ENCODE results near the gene NTSR1.
"Not testable (repeated sequence)": the region's sequence is repeated elsewhere in the genome, so short reads cannot be mapped to it uniquely, and the experiment has no call there.

NTSR1 gene

DNA sequence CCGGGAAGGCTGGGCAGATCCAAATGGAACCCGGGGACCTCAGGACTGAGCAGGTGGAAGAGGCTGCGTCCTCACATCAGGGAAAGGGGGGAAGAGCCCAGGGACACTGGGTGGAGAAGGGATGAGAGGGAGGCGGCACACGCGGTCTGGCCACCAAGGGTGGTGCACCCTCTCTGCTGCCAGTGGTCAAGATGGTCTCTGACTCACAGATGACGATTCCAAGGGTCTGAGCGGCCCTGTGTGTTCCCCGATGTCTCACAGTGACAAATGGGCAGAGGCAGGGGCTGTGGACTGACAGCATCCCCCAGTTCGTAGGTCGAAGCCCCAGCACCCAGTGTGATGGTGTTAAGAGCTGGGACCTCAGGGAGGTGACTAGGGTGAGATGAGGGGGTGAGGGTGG lies 34.3 kb upstream of the NTSR1 start:
- DNase-seq (ENCODE audit: low read depth): no peak

DNA sequence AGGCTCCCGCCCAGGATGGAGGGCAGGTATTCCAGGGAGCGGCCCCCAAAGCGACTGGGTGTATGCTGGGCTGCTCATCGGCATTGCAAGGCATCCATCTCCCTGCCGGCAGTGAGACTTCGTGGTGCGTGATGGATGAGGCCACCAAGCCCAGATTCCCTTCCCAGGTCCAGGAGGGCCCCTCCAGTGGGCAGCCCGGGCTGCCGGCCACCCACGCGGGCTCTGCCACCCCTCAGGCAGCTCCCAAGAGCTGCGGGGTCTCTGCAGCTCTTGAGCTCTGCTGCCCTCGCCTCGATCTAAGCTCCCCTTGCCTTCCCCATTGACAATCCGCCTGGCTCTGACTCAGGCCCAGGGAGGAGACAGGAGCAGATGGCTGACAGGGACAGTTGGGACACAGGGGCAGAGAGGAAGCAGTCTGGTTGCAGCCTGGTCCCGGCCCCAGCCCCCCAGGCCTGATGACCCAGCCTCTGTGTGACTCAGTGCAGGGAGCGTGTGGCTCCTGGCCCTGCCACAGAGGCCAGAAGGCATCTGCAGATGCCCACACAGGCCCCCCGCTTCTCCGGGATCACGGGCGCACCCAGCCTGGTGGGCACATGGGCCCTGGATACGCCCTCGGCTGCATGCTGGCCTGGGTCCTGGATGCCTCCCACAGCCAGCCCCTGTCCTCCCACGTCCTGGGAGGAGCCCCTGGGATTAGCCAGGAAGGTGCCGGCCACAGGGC lies 33.3 kb upstream of the NTSR1 start:
- DNase-seq (ENCODE audit: low read depth): no peak

DNA sequence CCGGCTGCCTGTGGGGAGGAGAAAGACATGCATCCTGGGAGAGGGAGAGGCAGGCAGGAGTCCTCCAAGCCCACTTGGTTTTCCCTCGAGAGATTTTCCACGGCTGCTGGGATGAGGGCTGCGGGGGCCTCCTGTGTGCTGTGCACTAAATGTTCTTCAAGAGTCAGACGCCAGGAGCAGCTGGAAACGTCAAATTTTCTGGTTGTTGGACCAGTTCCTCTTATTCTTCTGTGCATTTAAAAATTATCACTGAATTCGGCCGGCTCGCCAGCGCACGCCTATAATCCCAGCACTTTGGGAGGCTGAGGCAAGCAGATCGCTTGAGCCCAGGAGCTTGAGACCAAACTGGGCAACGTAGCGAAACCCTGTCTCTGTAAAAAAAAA lies 32.8 kb upstream of the NTSR1 start:
- DNase-seq (ENCODE audit: low read depth): no peak

DNA sequence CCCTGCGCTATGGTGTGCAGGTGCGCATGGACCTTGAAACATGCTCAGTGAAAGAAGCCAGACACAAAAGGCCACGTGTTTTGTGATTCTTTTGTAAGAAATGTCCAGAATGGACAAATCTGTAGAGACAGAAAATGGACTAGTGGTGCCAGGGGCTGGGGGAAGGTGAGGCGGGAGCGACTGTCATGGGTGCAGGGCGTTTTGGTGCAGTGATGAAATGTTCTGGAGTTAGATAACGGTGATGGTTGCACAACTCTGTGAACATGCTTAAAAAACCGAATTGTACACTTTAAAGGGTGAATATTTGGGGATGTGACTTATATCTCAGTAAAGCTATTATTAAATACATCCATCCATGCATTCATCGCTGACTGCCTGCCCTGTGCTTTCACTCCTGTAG lies 31.7 kb upstream of the NTSR1 start:
- no peak for DNase-seq (ENCODE audit: low read depth)

DNA sequence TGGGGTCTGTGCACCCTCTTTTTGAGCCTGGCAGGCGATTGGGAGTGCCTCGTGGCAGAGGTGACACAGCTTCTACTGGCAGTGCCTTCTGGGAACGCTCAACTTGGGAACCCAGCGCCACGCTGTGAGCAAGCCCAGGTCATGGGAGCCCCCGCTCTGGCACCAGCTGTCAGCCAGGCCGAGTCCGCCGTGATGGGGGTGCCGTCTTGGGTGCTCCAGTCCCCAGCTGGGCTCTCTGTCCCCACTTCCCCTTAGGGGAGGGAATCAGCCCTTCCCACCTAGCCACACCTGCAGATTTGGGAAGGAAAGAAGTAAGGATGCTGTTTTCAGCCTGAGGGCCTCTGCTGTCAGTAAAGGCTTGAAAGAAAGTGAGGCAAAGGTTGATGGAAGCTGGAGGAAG lies 31.0 kb upstream of the NTSR1 start:
- no peak for DNase-seq (ENCODE audit: low read depth)

DNA sequence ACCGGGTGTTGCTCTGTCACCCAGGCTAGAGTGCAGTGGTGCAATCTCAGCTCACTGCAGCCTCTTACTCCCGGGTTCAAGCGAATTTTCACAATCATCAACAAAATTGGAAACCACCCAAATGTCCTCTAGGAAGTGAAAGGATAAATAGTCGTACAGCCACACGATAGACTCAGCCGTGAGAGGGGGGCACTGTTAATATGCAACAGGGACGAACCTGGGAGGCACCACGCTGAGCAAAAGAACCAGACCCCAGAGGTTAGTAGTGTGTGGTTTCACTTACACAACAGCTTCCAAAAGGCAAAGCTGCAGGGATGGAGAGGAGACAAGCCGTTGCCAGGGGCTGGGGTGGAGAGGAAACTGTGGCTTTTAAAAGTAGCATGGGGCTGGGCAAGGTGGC lies 30.1 kb upstream of the NTSR1 start:
- DNase-seq (ENCODE audit: low read depth): no peak

DNA sequence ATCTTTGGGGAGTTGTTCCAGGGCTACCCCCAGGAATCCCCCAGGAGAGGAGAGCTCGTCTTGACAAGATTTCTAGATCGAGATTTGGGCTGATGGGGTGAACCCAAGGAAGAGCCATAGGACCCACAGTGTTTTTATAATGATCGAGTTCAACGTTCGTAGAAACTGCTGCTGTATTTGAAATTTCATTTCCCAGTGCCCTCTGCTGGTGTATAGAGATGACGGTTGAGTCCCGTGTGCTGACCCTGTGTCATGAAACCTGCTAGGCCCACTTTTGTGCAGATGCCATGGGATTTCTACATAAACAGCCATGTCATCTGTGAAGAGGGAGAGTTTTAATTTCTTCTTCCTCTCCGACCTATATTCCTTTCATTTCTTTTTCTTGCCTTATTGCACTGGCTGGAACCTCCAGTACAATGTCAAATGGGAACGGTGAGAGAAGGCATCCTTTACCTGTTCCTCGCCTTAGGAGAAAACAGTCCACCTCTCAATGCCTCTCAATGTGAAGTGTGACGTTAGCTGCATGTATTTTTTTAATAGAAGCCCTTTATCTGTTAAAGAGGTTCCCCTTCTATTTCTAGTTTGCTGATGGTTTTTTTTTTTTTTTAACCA lies 28.6 kb upstream of the NTSR1 start:
- no peak for DNase-seq (ENCODE audit: low read depth)

DNA sequence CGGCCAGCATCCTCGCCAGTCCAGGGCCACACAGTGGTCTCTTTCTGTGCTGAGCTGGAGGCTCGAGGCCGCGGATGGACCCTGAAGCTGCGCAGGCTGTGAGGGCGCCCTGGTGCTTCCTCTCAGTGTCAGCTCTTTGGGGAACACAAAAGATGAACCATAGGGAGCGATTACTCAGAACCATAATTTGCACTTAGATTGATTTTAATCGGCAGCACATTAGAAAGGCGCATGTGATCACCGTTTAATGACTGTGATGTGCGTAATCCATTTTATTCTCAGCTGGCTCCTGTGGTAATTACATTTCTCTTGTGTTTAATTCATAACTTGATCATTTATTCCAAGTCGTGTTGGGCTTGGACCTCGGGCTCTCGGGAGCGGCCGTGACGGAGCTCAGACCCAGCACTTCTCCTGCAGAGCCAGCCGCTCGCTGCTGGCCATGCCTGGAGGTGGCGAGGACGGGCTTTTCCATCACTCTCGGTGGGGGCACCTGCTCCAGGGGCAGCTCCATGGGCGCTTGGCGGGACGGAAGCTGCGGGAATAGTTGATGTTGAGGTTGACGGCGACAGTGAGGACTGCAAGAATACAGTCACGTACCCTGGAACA lies 25.6 kb upstream of the NTSR1 start:
- DNase-seq (ENCODE audit: low read depth): no peak

DNA sequence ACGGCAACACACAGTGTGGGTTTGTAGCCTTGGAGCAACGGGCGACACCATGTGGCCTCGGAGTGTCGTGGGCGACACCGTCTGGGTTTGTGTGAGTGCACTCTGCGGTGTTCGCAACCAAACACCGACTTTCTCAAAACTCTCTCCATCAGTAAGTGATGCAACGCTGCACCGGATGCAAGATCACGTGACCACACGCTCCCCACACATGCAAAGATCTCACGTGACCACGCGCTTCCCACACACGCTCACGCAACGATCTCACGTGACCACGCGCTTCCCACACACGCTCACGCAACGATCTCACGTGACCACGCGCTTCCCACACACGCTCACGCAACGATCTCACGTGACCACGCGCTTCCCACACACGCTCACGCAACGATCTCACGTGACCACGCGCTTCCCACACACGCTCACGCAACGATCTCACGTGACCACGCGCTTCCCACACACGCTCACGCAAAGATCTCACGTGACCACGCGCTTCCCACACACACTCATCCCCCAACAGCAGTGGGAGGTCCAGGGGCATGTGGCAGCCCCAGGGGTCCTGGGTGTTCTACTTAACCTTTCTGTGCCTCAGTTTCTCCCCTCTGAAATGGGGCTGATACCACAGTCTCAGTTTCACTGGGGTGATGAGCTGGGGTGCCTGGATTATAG lies 24.8 kb upstream of the NTSR1 start:
- not testable (repeated sequence) for DNase-seq (ENCODE audit: low read depth)

DNA sequence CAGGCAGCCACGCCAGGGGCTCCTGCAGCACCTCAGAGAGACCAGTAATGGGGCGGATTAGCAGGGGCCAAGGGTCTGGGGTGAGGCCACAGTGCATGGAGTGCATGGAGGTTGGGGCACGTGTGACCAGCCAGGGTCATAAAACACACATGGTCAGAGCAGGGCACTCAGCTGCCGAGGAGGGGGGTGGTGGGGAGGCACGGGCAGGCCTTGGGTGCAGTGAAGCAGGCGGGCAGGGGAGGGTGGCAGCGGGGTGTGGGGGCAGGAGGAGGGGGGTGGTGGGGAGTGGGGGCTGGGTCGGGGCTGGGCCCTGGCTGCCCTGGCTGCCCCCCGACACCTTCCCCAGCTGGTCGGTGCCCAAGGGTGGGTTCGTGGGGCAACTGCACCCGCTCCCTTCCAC lies 23.7 kb upstream of the NTSR1 start:
- DNase-seq (ENCODE audit: low read depth): no peak

DNA sequence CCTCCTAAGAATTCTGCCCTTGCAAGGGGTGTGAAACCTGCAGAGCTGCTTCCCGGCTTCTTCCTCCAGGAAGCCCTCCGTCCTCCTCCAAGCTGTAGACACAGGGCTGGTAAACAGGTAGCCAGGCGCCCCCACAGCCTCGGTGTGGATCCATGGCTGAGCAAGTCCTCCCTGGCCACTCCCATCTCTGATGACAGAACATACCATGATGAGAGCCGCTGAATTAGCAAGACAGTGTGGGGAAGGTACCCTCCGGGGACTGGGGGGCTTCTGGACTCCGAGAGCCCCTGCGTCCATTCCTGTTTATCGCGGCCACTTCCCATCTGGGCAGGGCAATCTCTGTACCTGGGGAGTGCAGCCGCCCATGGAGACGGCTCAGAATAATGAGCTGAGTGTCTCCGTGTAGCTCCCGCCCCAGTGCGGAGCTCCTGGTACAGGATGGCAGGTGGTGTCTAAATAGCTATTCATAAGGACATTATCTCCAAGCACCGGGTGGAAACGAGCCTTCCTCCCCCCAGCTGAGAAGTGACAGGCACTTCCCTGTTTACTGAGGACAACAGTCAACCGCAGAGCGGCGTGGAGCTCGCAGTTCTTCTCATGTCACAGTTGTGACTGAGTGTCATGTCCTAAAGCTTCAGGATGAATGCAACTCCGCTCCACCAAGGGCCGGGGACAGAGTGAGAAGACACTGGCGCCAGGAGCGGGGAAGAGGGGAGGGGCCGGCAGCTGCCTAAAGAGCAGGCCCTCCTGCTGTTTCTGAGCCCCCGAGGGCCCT lies 22.7 kb upstream of the NTSR1 start:
- no peak for DNase-seq (ENCODE audit: low read depth)

DNA sequence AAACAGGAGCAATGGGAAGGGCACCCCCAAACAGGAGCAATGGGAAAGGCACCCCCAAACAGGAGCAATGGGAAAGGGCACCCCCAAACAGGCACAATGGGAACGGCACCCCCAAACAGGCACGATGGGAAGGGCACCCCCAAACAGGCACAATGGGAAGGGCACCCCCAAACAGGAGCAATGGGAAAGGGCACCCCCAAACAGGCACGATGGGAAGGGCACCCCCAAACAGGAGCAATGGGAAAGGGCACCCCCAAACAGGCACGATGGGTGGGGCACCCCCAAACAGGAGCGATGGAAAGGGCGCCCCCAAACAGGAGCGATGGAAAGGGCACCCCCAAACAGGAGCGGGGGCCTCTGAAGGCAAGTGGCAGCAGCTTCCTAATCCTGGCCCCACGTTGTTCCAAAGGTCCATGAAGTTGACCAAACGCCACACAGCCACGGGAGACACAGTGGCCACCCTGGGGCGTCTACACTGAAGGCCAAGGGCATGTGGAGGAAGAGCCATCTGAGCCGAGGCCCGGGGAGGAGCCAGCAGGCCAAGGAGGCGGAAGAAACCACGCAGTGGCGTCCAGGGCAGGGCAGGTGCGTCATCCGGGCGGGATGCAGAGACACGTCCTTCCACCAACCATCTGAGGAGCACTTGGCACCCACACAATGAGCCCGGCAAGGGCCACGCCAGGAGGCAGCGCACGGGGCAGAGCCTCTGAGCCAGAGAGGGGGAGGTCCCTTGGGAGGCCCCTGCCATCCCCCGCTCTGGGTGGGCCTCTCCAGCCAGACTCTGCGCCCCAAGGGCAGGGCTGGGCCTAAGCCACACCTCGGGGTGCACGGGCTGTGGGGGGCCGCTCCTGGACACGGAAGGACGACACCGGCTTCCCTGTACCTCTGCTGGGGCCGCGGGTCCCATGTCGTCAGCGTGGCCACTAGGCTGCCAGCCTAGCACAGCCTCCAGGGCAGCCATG lies 21.5 kb upstream of the NTSR1 start:
- no peak for DNase-seq (ENCODE audit: low read depth)

DNA sequence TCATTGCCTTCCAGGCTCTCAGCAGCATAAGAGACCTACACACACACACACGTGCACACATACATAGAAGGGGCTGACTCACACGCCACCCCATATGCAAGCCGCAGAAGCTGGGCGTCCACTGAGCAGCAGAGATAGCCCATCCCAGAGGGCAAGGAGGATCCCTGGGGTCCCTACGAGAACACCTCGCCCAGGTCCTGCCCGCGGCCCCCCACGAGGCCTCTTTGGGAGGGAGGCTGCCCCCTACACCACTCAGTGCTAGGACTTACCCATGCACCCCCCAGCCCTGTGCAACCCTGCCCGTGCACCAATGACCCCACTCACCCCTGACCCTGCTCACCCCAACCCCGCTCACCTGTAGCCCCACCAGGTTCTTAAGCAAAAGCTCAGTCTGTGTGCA lies 20.6 kb upstream of the NTSR1 start:
- no peak for DNase-seq (ENCODE audit: low read depth)

DNA sequence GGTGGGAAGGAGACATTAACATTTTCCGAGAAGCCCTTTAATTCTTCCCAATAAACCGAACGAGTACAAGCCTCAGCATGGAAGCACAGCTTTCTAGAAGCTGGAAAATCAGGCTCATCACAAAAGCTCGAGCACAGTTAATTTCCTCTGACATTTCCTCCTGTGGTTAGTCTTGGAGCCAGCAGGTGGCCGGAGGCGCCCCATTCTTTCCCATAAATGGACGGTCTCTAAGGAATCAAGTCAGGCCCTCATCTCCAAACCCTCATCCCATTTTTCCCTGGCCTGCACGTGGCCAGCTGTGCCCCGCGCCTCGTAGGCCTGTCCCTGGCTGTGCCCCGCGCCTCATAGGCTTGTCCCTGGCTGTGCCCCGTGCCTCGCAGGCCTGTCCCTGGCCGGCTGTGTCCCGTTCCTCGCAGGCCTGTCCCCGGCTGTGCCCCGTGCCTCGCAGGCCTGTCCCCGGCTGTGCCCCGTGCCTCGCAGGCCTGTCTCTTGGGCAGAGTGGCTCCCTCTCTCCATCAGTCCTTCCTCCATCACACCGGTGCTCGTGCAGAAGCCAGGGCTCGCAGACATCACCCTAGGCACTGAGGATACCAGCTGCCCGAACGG lies 19.7 kb upstream of the NTSR1 start:
- no peak for DNase-seq (ENCODE audit: low read depth)

DNA sequence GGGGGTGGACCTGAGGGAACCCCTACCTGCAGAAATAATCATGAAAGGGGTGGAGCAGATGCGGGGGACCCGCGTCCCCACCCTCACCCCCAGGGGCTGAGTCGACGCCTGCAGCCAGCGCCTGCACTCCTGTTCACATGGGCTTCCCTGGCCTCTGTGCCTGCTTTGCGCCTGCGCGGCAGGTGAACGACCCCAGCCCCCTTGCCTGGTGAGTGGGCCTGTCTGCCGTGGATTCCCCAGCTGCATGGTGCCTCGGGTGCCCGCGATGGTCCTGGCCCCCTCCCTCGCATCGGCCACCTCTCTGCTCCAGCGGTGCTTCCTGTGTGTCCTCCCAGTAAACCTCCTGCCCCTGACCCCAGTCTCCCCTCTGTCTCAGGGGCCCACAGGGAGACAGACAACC lies 18.8 kb upstream of the NTSR1 start:
- DNase-seq (ENCODE audit: low read depth): no peak

DNA sequence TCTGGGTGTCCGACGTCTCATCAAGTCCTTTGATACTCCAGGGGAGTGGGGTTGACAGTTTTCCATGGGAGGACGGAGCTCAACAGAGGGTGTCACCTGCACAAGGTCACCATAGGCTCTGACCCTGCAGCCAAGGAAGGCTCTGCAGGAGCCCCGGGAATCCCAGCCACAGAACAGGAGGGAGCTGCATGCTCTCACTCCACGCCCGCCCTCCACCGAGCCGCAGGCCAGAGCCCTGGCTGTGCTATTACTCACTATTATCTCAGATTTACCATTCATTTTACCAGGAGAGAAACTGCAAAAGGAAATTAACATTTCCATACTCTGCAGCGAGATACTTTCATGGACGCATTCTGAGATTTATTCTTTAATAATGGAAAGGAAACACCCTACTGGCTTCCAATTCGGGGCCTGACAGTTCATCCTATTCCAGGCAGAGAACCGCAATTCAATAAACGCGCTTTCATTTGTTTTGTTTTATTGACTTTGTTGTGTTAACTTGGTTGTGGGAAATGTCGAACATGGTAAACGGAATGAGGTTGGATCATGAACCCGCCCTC lies 18.3 kb upstream of the NTSR1 start:
- no peak for DNase-seq (ENCODE audit: low read depth)

DNA sequence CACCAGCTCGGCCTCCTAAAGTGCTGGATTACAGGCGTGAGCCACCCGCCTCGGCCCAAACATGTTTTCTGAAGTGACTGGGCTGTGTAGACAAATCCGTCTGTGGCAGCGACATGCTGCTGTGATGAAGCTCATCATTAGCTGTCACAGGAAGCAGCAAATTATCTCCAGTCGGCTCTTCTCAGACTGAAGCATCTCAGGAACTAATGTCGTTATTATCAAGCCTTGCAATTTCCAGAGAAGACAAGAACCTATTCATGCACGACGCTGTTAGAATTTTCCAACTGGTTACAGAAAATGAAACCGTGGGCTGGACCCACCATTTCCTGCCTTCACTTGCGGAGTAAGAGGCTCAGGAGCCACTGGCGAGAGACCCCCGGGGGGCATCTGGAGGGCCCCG lies 17.1 kb upstream of the NTSR1 start:
- no peak for DNase-seq (ENCODE audit: low read depth)

DNA sequence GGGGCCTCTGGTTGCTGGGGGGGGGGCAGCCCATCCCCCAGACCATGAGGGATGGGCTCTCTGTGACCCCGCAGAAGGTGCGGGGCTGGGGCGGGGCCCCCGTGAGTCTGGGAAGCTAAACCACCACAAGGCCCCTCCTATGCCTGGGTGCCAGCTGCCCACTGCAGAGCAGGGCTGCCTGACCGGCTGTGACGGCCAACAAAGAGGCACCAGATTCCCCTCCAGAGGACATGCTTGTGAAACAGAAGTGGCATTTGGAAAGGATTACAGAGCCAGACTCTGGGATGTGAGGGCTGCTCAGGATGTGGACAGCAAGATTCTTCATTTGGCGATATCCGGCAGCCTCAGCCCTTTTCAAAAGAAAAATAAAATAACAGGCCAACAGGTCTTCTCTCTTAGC lies 16.5 kb upstream of the NTSR1 start:
- no peak for DNase-seq (ENCODE audit: low read depth)

DNA sequence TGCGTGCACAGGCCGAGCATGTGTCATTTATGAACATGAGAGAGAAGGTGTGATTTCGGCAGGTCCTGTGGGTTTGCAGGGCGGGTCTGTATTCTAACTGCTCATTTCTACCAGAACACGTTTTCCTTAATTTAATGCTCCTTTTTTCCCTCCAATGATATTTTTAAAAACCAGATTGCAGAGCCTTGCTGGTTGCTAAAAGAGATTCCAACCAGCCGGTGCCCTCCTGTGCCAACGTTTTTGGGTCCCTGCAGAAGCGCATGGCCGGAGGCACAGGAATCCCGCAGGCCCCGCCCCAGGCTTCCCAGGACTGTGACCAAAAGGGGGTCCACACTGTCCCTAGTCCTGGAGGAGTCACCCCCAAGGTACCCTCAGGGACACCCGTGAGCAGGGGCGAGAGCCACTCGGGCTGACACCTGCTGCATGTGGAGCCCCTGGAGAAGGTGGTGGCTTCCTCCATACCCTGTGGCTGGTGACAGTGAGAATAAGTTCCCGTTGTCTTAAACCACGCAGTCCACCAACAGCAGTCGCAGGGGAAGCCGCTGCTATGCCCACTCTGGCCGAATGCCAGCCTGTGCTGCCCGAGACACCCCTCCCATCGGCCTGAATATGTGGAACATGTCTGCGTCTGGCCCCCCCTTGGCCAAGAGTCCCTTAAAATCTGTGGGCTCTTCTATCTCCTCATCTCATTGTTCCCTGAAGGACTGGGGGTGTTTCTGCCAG lies 15.7 kb upstream of the NTSR1 start:
- no peak for DNase-seq (ENCODE audit: low read depth)

DNA sequence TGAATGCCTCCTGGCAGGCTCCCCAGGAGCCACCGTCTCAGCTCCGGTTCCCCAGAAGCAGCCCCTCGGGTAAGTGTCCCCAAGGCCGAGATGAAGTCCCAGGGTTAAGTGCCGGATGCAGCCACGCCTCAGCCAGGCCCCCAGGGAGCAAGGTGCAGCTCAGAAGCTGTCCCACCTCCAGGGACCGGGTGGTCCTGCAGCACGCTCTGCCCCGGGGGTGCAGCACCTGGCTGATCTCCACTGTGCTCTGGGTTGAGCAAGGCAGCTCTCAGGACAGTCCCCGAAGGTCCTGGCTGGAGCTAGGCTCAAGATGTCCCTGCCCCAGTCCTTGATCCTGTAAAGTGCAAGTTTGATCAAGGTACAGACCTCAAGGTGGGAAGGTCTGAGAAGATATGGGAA lies 15.1 kb upstream of the NTSR1 start:
- DNase-seq (ENCODE audit: low read depth): no peak
